Loucy (cell line): ENCODE data around the gene SEMA3A.
"Not testable (repeated sequence)": the region's sequence is repeated elsewhere in the genome, so short reads cannot be mapped to it uniquely, and the experiment has no call there.

ENCODE experiments used
- H2AFZ ChIP-seq: fragments of 200-600 bp; sonication (generic); 2 replicates; pipeline ENCODE4 v1.6.0; 2016; ENCODE audit warnings: antibody characterized with exemption, mild to moderate bottlenecking, low read length, moderate library complexity
- H3F3A ChIP-seq: fragments of 200-600 bp; 2 replicates; pipeline ENCODE4 v1.6.0; 2016; ENCODE audit warnings: antibody characterized with exemption, low read depth, mild to moderate bottlenecking
- H3K27me3 ChIP-seq: fragments of 200-600 bp; sonication (generic); 2 replicates; pipeline ENCODE4 v1.6.1; 2014; ENCODE audit warnings: low read length, mild to moderate bottlenecking; ENCODE audit not compliant: insufficient read depth, poor library complexity, severe bottlenecking
- H3K36me3 ChIP-seq: fragments of 200-600 bp; sonication (generic); 2 replicates; pipeline ENCODE4 v1.6.1; 2016; ENCODE audit warnings: low read length; ENCODE audit not compliant: insufficient read depth
- H3K4me1 ChIP-seq: fragments of 200-600 bp; sonication (generic); 2 replicates; pipeline ENCODE4 v1.5.1; 2014; ENCODE audit warnings: low read length, mild to moderate bottlenecking; ENCODE audit not compliant: insufficient read depth, poor library complexity, severe bottlenecking
- H3K4me2 ChIP-seq: fragments of 200-600 bp; sonication (generic); 2 replicates; pipeline ENCODE4 v1.6.0; 2014; ENCODE audit warnings: antibody characterized with exemption, low read length, low read depth, mild to moderate bottlenecking; ENCODE audit not compliant: poor library complexity, severe bottlenecking
- H3K4me3 ChIP-seq: fragments of 200-600 bp; sonication (generic); 2 replicates; pipeline ENCODE4 v1.5.1; 2014; ENCODE audit warnings: low read length, mild to moderate bottlenecking, mixed read lengths; ENCODE audit not compliant: poor library complexity, severe bottlenecking
- H3K79me2 ChIP-seq: fragments of 200-600 bp; sonication (generic); 2 replicates; pipeline ENCODE4 v1.6.1; 2014; ENCODE audit warnings: low read length; ENCODE audit not compliant: insufficient read depth
- H3K9ac ChIP-seq: fragments of 200-600 bp; sonication (generic); 2 replicates; pipeline ENCODE4 v1.6.0; 2014; ENCODE audit warnings: mild to moderate bottlenecking, low read depth, low read length, moderate library complexity; ENCODE audit not compliant: poor library complexity, severe bottlenecking
- H3K9me2 ChIP-seq: fragments of 200-600 bp; sonication (generic); replicated peaks from 2 replicates; pipeline ENCODE4 v1.6.1; 2016; ENCODE audit warnings: low read depth, low read length, mixed read lengths
- H3K9me3 ChIP-seq: fragments of 200-600 bp; sonication (generic); 2 replicates; pipeline ENCODE4 v1.6.1; 2014; ENCODE audit warnings: mild to moderate bottlenecking, antibody characterized with exemption, low read length, low read depth; ENCODE audit not compliant: insufficient read depth
- H4K20me1 ChIP-seq: fragments of 200-600 bp; sonication (generic); 2 replicates; pipeline ENCODE4 v1.6.0; 2014; ENCODE audit warnings: antibody characterized with exemption, low read length, mild to moderate bottlenecking; ENCODE audit not compliant: insufficient read depth, poor library complexity, severe bottlenecking
- CTCF ChIP-seq: fragments of 200-600 bp; sonication (generic); conservative IDR thresholded peaks from 2 replicates; pipeline ENCODE4 v1.5.1; 2014; ENCODE audit warnings: mild to moderate bottlenecking, antibody characterized with exemption, low read length
- EZH2phosphoT487 ChIP-seq: fragments of 200-600 bp; IDR thresholded peaks from 2 replicates; pipeline ENCODE4 v1.6.1; 2018; ENCODE audit warnings: antibody characterized with exemption, mild to moderate bottlenecking, moderate library complexity, borderline replicate concordance

Gene SEMA3A

GRCh38 chr7:84069999-84070500 lies 124.5 kb downstream of the SEMA3A start:
- Histone ChIP-seq H3K36me3 (no peaks in the 10 kb centered on the region), H3K9ac (no peak overlapping the region), H2AFZ (peak overlapping the region; percentile 6; the same call in 1 of the 2 replicates), H3K27me3 (no peaks in the 10 kb centered on the region), H3K4me3 (no peak overlapping the region), H3F3A (no peaks in the 10 kb centered on the region), H3K9me2 (no peaks in the 10 kb centered on the region), H3K4me1 (peaks cover 14% of the 10 kb centered on the region), H3K79me2 (no peaks in the 10 kb centered on the region), H3K4me2 (peak overlapping the region; percentile 17), H3K9me3 (no peaks in the 10 kb centered on the region), H4K20me1 (no peaks in the 10 kb centered on the region)
- TF ChIP-seq CTCF (no peak), EZH2phosphoT487 (no peak)

- Histone ChIP-seq H3K9me3 (no peaks in the 10 kb centered on the region), H2AFZ (no peak overlapping the region; the same call in 1 of the 2 replicates), H3K79me2 (no peaks in the 10 kb centered on the region), H3K9ac (no peak overlapping the region), H3K27me3 (no peaks in the 10 kb centered on the region), H3K4me2 (no peak overlapping the region), H3F3A (no peaks in the 10 kb centered on the region), H3K4me1 (peaks cover 14% of the 10 kb centered on the region), H3K9me2 (no peaks in the 10 kb centered on the region), H3K4me3 (no peak overlapping the region), H3K36me3 (no peaks in the 10 kb centered on the region), H4K20me1 (no peaks in the 10 kb centered on the region)
- no peak for TF ChIP-seq EZH2phosphoT487
- no peak for TF ChIP-seq CTCF
Measured at GRCh38 chr7:84069033-84069432, 125.6 kb downstream of the SEMA3A start.

- H4K20me1 ChIP-seq, H3K79me2 ChIP-seq, H3K4me3 ChIP-seq: not testable (repeated sequence)
Measured at GRCh38 chr7:84062489-84062901, 132.1 kb downstream of the SEMA3A start.

GRCh38 chr7:84060760-84061261 lies 133.8 kb downstream of the SEMA3A start:
- Histone ChIP-seq H3K4me1 (peaks cover 13% of the 10 kb centered on the region), H3K4me2 (peak overlapping the region; percentile 30), H3F3A (no peaks in the 10 kb centered on the region), H3K9me3 (no peaks in the 10 kb centered on the region), H3K9ac (no peak overlapping the region), H3K79me2 (no peaks in the 10 kb centered on the region), H3K36me3 (no peaks in the 10 kb centered on the region), H4K20me1 (no peaks in the 10 kb centered on the region), H3K4me3 (no peak overlapping the region), H2AFZ (no peak overlapping the region), H3K9me2 (no peaks in the 10 kb centered on the region), H3K27me3 (no peaks in the 10 kb centered on the region)
- TF ChIP-seq EZH2phosphoT487: no peak
- TF ChIP-seq CTCF: no peak

More at GRCh38 chr7:84062489-84062901, 132.1 kb downstream of the SEMA3A start:
- not testable (repeated sequence) for H3K27me3 ChIP-seq, H3K9ac ChIP-seq, H3K4me2 ChIP-seq, H3K36me3 ChIP-seq, H3F3A ChIP-seq, H3K9me2 ChIP-seq, H2AFZ ChIP-seq, H3K9me3 ChIP-seq
- H3K4me1 ChIP-seq: peaks cover 13% of the 10 kb centered on the region
